NCI-H510A treated with DMSO at 0.1 percent for 48 hours (cell line): Measurements from ENCODE around the gene ADARB1.

Experiments
- DNase-seq: peaks from one replicate; lab custom pipeline; 2025; lab: John Stamatoyannopoulos, UW

ADARB1 gene

GRCh38 chr21:45253633-45254459 is 179.5 kb downstream of the ADARB1 start:
- no peak for DNase-seq

GRCh38 chr21:45254460-45254930 is 180.1 kb downstream of the ADARB1 start:
- DNase-seq: no peak

- DNase-seq: no peak
Observed at GRCh38 chr21:45255381-45256020, 181.1 kb downstream of the ADARB1 start.

- DNase-seq: no peak
Observed at GRCh38 chr21:45256021-45256911, 181.9 kb downstream of the ADARB1 start.

GRCh38 chr21:45256912-45257672 is 182.7 kb downstream of the ADARB1 start:
- no peak for DNase-seq

- DNase-seq: no peak
Observed at GRCh38 chr21:45257673-45258341, 183.4 kb downstream of the ADARB1 start.

- no peak for DNase-seq
Observed at GRCh38 chr21:45258466-45258865, 184.1 kb downstream of the ADARB1 start.

GRCh38 chr21:45259206-45259840 is 184.9 kb downstream of the ADARB1 start:
- no peak for DNase-seq

- DNase-seq: no peak
Observed at GRCh38 chr21:45260191-45260825, 185.9 kb downstream of the ADARB1 start.

- no peak for DNase-seq
Observed at GRCh38 chr21:45261093-45261492, 186.7 kb downstream of the ADARB1 start.

- DNase-seq: no peak
Observed at GRCh38 chr21:45262041-45262581, 187.7 kb downstream of the ADARB1 start.

GRCh38 chr21:45262616-45263015 is 188.2 kb downstream of the ADARB1 start:
- no peak for DNase-seq

GRCh38 chr21:45263534-45263933 is 189.2 kb downstream of the ADARB1 start:
- DNase-seq: no peak

- DNase-seq: no peak
Observed at GRCh38 chr21:45264146-45264911, 189.9 kb downstream of the ADARB1 start.

- DNase-seq: no peak
Observed at GRCh38 chr21:45264912-45265515, 190.6 kb downstream of the ADARB1 start.

GRCh38 chr21:45265721-45266517 is 191.5 kb downstream of the ADARB1 start:
- DNase-seq: no peak

- DNase-seq: no peak
Observed at GRCh38 chr21:45266518-45267389, 192.4 kb downstream of the ADARB1 start.
